Inflammatory macrophage (primary cell): ENCODE results near the gene GLT1D1.

Experiments
- DNase-seq, 2 donors: peaks; one replicate each; pipeline ENCODE4 v3.0.0-alpha.2; 2020 to 2022

The GLT1D1 gene

GRCh38 chr12:128856035-128856790, 2.9 kb downstream of the GLT1D1 start:
- no peak for DNase-seq

GRCh38 chr12:128856791-128857078, 3.5 kb downstream of the GLT1D1 start:
- no peak for DNase-seq

GRCh38 chr12:128857133-128857763, 4.0 kb downstream of the GLT1D1 start:
- peak; percentile 75 to 77 for DNase-seq

- DNase-seq: no peak
These were observed 6.0 kb downstream of the GLT1D1 start for GRCh38 chr12:128859311-128859710.

- DNase-seq: no peak
These were observed 8.1 kb downstream of the GLT1D1 start for GRCh38 chr12:128861226-128862016.

GRCh38 chr12:128863957-128864356, 10.7 kb downstream of the GLT1D1 start:
- no peak for DNase-seq

- peak; percentile 44 to 50 for DNase-seq
These were observed 11.4 kb downstream of the GLT1D1 start for GRCh38 chr12:128864516-128865186.

GRCh38 chr12:128867466-128867865, 14.2 kb downstream of the GLT1D1 start:
- DNase-seq: no peak

GRCh38 chr12:128871516-128871892, 18.2 kb downstream of the GLT1D1 start:
- no peak for DNase-seq

GRCh38 chr12:128872303-128872702, 19.0 kb downstream of the GLT1D1 start:
- DNase-seq: peak; percentile 17 to 33

- no peak for DNase-seq
These were observed 23.3 kb downstream of the GLT1D1 start for GRCh38 chr12:128876559-128876958.

GRCh38 chr12:128879898-128880764, 26.9 kb downstream of the GLT1D1 start:
- DNase-seq: no peak

- DNase-seq: no peak
These were observed 38.6 kb downstream of the GLT1D1 start for GRCh38 chr12:128891856-128892255.

GRCh38 chr12:128903236-128903635, 50.0 kb downstream of the GLT1D1 start:
- no peak for DNase-seq

GRCh38 chr12:128905003-128905544, 51.8 kb downstream of the GLT1D1 start:
- no peak for DNase-seq

- no peak for DNase-seq
These were observed 53.3 kb downstream of the GLT1D1 start for GRCh38 chr12:128906485-128907137.

GRCh38 chr12:128908254-128908653, 55.0 kb downstream of the GLT1D1 start:
- DNase-seq: no peak

- no peak for DNase-seq
These were observed 56.4 kb downstream of the GLT1D1 start for GRCh38 chr12:128909653-128910052.

- no peak for DNase-seq
These were observed 57.4 kb downstream of the GLT1D1 start for GRCh38 chr12:128910629-128911028.

GRCh38 chr12:128911861-128912260, 58.6 kb downstream of the GLT1D1 start:
- peak; percentile 21 to 67 for DNase-seq

GRCh38 chr12:128914908-128915563, 61.8 kb downstream of the GLT1D1 start:
- DNase-seq: peak; percentile 69 to 71
